Neural progenitor cell (in vitro differentiated cells): ENCODE data around the gene ARR3. TPM values are rescaled to one million over a fixed set of nuclear protein-coding genes. Genes with fewer than 3 reads are reported as not detected.

Experiments used
- DNase-seq: peaks from one replicate; pipeline ENCODE4 v3.0.0-alpha.2; 2016; ENCODE audit warnings: low spot score
- H2AFZ ChIP-seq: fragments of 200-600 bp; sonication (generic); replicated peaks from 2 replicates; pipeline ENCODE4 v1.6.1; 2016; ENCODE audit warnings: antibody characterized with exemption
- H3F3A ChIP-seq: fragments of 200-600 bp; sonication (generic); 2 replicates; pipeline ENCODE4 v1.6.1; 2016; ENCODE audit warnings: antibody characterized with exemption, low read depth
- H3K27ac ChIP-seq: fragments of 200-600 bp; sonication (generic); 2 replicates; pipeline ENCODE4 v1.5.1; 2016; ENCODE audit warnings: mild to moderate bottlenecking
- H3K27me3 ChIP-seq: fragments of 200-600 bp; sonication (generic); 2 replicates; pipeline ENCODE4 v1.6.1; 2016; ENCODE audit warnings: mild to moderate bottlenecking, moderate library complexity
- H3K36me3 ChIP-seq: fragments of 200-600 bp; sonication (generic); 2 replicates; pipeline ENCODE4 v1.5.1; 2016
- H3K4me1 ChIP-seq: fragments of 200-600 bp; sonication (generic); 2 replicates; pipeline ENCODE4 v1.6.1; 2016; ENCODE audit warnings: mixed run types
- H3K4me2 ChIP-seq: fragments of 200-600 bp; sonication (generic); 2 replicates; pipeline ENCODE4 v1.6.1; 2016
- H3K4me3 ChIP-seq: fragments of 200-600 bp; sonication (generic); 2 replicates; pipeline ENCODE4 v1.5.1; 2016
- H3K79me2 ChIP-seq: fragments of 200-600 bp; sonication (generic); 2 replicates; pipeline ENCODE4 v1.6.1; 2016; ENCODE audit warnings: low read depth
- H3K9ac ChIP-seq: fragments of 200-600 bp; sonication (generic); 2 replicates; pipeline ENCODE4 v1.6.1; 2016
- H3K9me3 ChIP-seq: fragments of 200-600 bp; sonication (generic); 2 replicates; pipeline ENCODE4 v1.5.1; 2016; ENCODE audit warnings: low read depth
- H4K20me1 ChIP-seq: fragments of 200-600 bp; sonication (generic); 2 replicates; pipeline ENCODE4 v1.6.1; 2016; ENCODE audit warnings: low read depth
- H3K27ac Mint-ChIP-seq: 3 replicates; pipeline ENCODE4 v1.8.0; 2021; ENCODE audit warnings: mixed read lengths
- H3K27me3 Mint-ChIP-seq: 2 replicates; pipeline ENCODE4 v1.8.0; 2022; ENCODE audit warnings: low read depth, mild to moderate bottlenecking, inconsistent platforms, moderate library complexity, mixed read lengths; ENCODE audit not compliant: insufficient read depth
- H3K36me3 Mint-ChIP-seq: 3 replicates; pipeline ENCODE4 v1.8.0; 2021; ENCODE audit warnings: mixed read lengths
- H3K4me1 Mint-ChIP-seq: 3 replicates; pipeline ENCODE4 v1.8.0; 2021; ENCODE audit warnings: mixed read lengths
- H3K4me3 Mint-ChIP-seq: 3 replicates; pipeline ENCODE4 v1.8.0; 2021; ENCODE audit warnings: mild to moderate bottlenecking, moderate library complexity, mixed read lengths
- H3K9me3 Mint-ChIP-seq: 3 replicates; pipeline ENCODE4 v1.8.0; 2020; ENCODE audit warnings: mixed read lengths
- EZH2 ChIP-seq: fragments of 200-600 bp; sonication (generic); IDR thresholded peaks from 2 replicates; pipeline ENCODE4 v1.6.1; 2017; ENCODE audit warnings: antibody characterized with exemption, mild to moderate bottlenecking, moderate library complexity
- EZH2phosphoT487 ChIP-seq: fragments of 200-600 bp; sonication (generic); IDR thresholded peaks from 2 replicates; pipeline ENCODE4 v1.6.1; 2017; ENCODE audit warnings: antibody characterized with exemption
- total RNA-seq: library from RNA; depleted of rRNA; stranded (reverse); fragments of >200 nt; gene quantifications from 2 replicates; pipeline ENCODE4 v1.2.3, GENCODE V29; 2015; ENCODE audit warnings: low replicate concordance
- TF ChIP-seq, protein P1 (sequence below): fragments of 200-600 bp; sonication (generic); IDR thresholded peaks from 2 replicates; pipeline ENCODE4 v1.5.1; 2017; ENCODE audit warnings: antibody characterized with exemption, mild to moderate bottlenecking

ARR3 gene
- total RNA-seq, 1 donor from 2014 or later = not detected

DNA sequence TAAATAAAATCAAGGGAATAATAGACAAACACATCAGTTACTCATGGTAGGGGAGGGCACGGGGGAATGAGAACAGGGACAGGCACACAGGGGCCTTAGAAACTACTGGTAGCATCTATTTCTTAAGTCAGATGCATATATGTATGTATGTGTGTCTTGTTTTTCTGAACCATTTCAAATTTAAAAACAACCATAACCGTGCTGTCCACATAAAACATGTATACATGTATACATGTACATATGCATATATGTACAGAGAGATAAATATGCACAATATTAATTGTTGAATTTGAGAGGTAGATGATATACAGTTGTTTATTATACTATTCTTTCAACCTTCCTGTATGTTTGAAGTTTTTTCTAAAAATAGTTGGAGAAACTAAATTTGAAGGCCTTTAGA is 41.4 kb upstream of the ARR3 start:
- H3K9me3 ChIP-seq = no peaks in the 10 kb centered on the region
- H3K9me3 Mint-ChIP-seq = no peaks in the 10 kb centered on the region
- DNase-seq = no peak
- H3K27me3 ChIP-seq = no peaks in the 10 kb centered on the region
- no peak overlapping the region for H3K4me2 ChIP-seq
- no peaks in the 10 kb centered on the region for H4K20me1 ChIP-seq
- no peaks in the 10 kb centered on the region for H3K4me1 Mint-ChIP-seq
- H3K79me2 ChIP-seq = no peaks in the 10 kb centered on the region
- H2AFZ ChIP-seq = no peak overlapping the region
- TF ChIP-seq, protein P1, sequence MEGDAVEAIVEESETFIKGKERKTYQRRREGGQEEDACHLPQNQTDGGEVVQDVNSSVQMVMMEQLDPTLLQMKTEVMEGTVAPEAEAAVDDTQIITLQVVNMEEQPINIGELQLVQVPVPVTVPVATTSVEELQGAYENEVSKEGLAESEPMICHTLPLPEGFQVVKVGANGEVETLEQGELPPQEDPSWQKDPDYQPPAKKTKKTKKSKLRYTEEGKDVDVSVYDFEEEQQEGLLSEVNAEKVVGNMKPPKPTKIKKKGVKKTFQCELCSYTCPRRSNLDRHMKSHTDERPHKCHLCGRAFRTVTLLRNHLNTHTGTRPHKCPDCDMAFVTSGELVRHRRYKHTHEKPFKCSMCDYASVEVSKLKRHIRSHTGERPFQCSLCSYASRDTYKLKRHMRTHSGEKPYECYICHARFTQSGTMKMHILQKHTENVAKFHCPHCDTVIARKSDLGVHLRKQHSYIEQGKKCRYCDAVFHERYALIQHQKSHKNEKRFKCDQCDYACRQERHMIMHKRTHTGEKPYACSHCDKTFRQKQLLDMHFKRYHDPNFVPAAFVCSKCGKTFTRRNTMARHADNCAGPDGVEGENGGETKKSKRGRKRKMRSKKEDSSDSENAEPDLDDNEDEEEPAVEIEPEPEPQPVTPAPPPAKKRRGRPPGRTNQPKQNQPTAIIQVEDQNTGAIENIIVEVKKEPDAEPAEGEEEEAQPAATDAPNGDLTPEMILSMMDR = no peak
- TF ChIP-seq EZH2phosphoT487 (no peak), EZH2 (no peak)
- H3K36me3 ChIP-seq = no peaks in the 10 kb centered on the region
- no peaks in the 10 kb centered on the region for H3K4me1 ChIP-seq
- H3F3A ChIP-seq = no peaks in the 10 kb centered on the region
- H3K4me3 Mint-ChIP-seq = no peak overlapping the region
- H3K9ac ChIP-seq = no peak overlapping the region
- no peak overlapping the region for H3K27ac ChIP-seq
- H3K4me3 ChIP-seq = no peak overlapping the region
- H3K36me3 Mint-ChIP-seq = no peaks in the 10 kb centered on the region
- no peak overlapping the region for H3K27ac Mint-ChIP-seq
- H3K27me3 Mint-ChIP-seq = no peaks in the 10 kb centered on the region

DNA sequence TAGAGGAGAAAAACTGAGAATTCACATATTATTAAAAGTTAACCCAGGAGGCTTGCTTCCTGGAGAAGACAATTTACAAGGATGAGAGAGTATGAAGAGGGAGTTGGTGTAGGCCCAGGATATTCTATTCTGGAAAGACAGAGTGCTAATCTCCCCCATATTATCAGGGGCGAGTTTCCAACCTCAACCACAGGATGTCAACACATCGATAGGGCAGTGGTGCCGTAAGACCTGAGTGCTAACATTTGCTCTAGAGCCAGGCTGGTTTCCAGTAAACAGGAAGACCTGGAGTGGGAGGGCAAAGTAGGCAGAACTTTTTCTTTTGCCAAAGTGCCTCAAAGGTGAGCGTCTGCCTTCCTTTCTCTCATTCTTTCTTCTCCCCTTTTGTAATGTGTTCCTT is 36.5 kb upstream of the ARR3 start:
- no peak overlapping the region for H3K27ac Mint-ChIP-seq
- Histone ChIP-seq H3K27me3 (no peaks in the 10 kb centered on the region), H3K27ac (no peak overlapping the region), H3K4me1 (no peaks in the 10 kb centered on the region), H3K4me2 (no peak overlapping the region), H3K4me3 (no peak overlapping the region), H4K20me1 (no peaks in the 10 kb centered on the region), H3F3A (no peaks in the 10 kb centered on the region), H3K9me3 (no peaks in the 10 kb centered on the region), H2AFZ (no peak overlapping the region), H3K79me2 (no peaks in the 10 kb centered on the region), H3K9ac (no peak overlapping the region), H3K36me3 (no peaks in the 10 kb centered on the region)
- DNase-seq = no peak
- H3K9me3 Mint-ChIP-seq = no peaks in the 10 kb centered on the region
- H3K4me1 Mint-ChIP-seq = no peaks in the 10 kb centered on the region
- H3K4me3 Mint-ChIP-seq = no peak overlapping the region
- TF ChIP-seq, protein P1 = no peak
- TF ChIP-seq EZH2 = no peak
- TF ChIP-seq EZH2phosphoT487 = no peak
- no peaks in the 10 kb centered on the region for H3K36me3 Mint-ChIP-seq
- H3K27me3 Mint-ChIP-seq = no peaks in the 10 kb centered on the region

DNA sequence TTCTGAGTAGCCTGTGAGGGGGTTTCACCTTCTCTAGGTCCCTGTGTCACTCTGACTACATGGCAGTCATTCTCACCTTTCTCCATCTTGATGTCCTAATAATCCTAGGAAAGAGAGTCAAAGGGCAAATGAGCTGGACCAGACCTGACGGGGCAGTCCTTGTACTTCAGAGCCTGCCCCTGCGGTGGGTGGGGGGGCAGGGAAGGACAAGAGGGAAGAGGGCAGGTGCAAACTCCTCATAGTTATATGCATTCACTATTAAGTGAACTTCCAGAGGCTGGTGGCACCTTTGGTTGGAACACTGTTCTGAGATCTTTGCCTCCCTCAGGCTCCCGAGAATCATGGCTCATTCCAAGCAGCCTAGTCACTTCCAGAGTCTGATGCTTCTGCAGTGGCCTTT is 33.8 kb upstream of the ARR3 start, which contains the start of gene AWAT1:
TSS of gene AWAT1 (plus strand) at position 301 of the 400 bp plus-strand sequence. CDS start at position 342, 41 bp downstream.
- Histone ChIP-seq H3K9ac (no peak within 1 kb of the TSS), H3K27ac (no peak within 1 kb of the TSS), H3K4me1 (no peaks in the 10 kb centered on the region), H3K9me3 (no peaks in the 10 kb centered on the region), H4K20me1 (no peaks in the 10 kb centered on the region), H2AFZ (no peak within 1 kb of the TSS), H3K79me2 (no peaks in the 10 kb centered on the region), H3F3A (no peaks in the 10 kb centered on the region), H3K4me3 (no peak within 1 kb of the TSS), H3K27me3 (no peaks in the 10 kb centered on the region), H3K36me3 (no peaks in the 10 kb centered on the region), H3K4me2 (no peak within 1 kb of the TSS)
- Mint-ChIP-seq H3K36me3 (no peaks in the 10 kb centered on the region), H3K27me3 (peaks cover 6% of the 10 kb centered on the region), H3K4me1 (no peaks in the 10 kb centered on the region), H3K27ac (no peak within 1 kb of the TSS), H3K9me3 (peaks cover 4% of the 10 kb centered on the region), H3K4me3 (no peak within 1 kb of the TSS)
- no peak for TF ChIP-seq EZH2
- no peak for TF ChIP-seq EZH2phosphoT487
- TF ChIP-seq, protein P1 = no peak
- DNase-seq = no peak
